Measurements from ENCODE around the gene OCIAD1. TPM values are rescaled to one million over a fixed set of nuclear protein-coding genes. Genes with fewer than 3 reads are reported as not detected.

The OCIAD1 gene
- total RNA-seq, 2 donors from 2014 or later, result 148 to 152 TPM

DNA sequence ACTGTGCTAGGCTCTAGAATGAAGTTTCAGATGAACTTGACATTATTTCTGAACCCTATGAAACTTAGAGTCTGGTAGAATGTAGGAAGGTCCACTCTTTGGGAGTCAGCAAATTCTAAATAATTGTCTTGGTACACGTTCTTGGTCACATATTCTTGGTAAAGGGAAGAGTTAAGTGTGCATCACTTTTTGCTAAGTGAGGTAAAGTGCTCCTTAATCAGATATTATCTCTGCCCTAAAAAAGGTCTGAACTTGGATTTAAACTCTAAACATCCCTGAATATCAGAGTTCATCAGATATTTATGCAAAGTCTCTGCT, 68.5 kb downstream of the OCIAD1 start:
- H3K4me1 ChIP-seq (ENCODE audit: control insufficient read depth, insufficient read depth, low read length), result no peaks in the 10 kb centered on the region
- H3K4me3 ChIP-seq (ENCODE audit: low read length), result no peak overlapping the region
- Mint-ChIP-seq H3K4me1 (no peaks in the 10 kb centered on the region), H3K4me3 (no peak overlapping the region), H3K9me3 (no peaks in the 10 kb centered on the region), H3K27me3 (ENCODE audit: insufficient read depth) (no peaks in the 10 kb centered on the region), H3K27ac (no peak overlapping the region), H3K36me3 (ENCODE audit: low read depth) (peaks cover 60% of the 10 kb centered on the region)
- H3K27ac ChIP-seq (ENCODE audit: low read depth, low read length), result no peak overlapping the region
- TF ChIP-seq, protein P1, sequence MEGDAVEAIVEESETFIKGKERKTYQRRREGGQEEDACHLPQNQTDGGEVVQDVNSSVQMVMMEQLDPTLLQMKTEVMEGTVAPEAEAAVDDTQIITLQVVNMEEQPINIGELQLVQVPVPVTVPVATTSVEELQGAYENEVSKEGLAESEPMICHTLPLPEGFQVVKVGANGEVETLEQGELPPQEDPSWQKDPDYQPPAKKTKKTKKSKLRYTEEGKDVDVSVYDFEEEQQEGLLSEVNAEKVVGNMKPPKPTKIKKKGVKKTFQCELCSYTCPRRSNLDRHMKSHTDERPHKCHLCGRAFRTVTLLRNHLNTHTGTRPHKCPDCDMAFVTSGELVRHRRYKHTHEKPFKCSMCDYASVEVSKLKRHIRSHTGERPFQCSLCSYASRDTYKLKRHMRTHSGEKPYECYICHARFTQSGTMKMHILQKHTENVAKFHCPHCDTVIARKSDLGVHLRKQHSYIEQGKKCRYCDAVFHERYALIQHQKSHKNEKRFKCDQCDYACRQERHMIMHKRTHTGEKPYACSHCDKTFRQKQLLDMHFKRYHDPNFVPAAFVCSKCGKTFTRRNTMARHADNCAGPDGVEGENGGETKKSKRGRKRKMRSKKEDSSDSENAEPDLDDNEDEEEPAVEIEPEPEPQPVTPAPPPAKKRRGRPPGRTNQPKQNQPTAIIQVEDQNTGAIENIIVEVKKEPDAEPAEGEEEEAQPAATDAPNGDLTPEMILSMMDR (conservative IDR thresholded peaks at IDR 0.05), result no peak
- H3K36me3 ChIP-seq (ENCODE audit: control insufficient read depth, insufficient read depth, low read length), result peaks cover 23% of the 10 kb centered on the region
- H3K9me3 ChIP-seq (ENCODE audit: control insufficient read depth, low read length), result no peaks in the 10 kb centered on the region
- no peak for DNase-seq
- H3K27me3 ChIP-seq (ENCODE audit: control insufficient read depth, insufficient read depth, low read length, poor library complexity, severe bottlenecking), result no peaks in the 10 kb centered on the region
- WGBS, 2 experiments (ENCODE audit: insufficient coverage in 1 of 2, insufficient read length in 1 of 2), result 94% methylated on average over 1 of the region's 1 CpG; no CpG with 5 or more reads in 1 of the 2 experiments
- H3K9ac ChIP-seq (ENCODE audit: extremely low read depth, low read length, poor library complexity, severe bottlenecking), result no peak overlapping the region

DNA sequence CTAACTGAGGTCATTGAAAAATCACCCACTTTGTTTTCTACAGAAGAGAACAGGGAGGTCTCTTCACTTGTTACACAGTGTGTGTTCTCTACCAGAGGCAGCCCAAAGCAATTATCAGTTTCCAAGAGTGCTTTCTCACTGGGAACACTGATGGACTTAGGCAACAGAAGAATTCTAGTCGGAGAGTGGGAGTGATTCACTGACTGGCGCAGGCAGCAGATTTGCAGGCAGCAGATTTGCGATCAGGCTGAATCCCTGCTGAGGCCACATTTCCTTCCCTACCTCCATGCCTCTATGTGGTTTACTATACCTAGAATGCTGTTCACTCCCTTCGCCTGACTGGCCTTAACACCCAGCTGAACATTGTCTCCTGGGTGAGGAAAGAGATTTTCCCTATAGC, 69.1 kb downstream of the OCIAD1 start:
- TF ChIP-seq, protein P1 (conservative IDR thresholded peaks at IDR 0.05), result no peak
- peaks cover 57% of the 10 kb centered on the region for H3K36me3 Mint-ChIP-seq (ENCODE audit: low read depth)

DNA sequence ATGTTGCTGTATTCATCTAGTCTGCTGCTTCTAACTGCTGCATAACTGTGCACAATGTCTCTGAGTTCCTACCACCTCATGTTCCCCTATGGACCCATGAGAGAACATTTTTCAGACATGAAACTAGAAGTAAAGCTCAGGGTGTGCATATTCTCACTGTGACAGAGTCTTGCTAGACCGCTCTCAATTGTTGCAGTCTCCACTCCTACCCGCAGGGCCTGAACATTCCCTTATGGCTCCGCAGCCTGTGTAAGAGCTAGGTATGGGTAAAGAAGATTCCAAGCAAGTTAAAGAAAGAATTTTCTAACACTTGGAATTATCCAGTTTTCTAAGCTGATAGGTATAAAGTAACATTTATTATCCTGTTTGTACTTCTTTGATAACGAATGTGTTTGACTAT, 70.3 kb downstream of the OCIAD1 start:
- no peak overlapping the region for H3K4me3 ChIP-seq (ENCODE audit: low read length)
- DNase-seq, result no peak
- H3K4me3 Mint-ChIP-seq, result no peak overlapping the region
- H3K36me3 ChIP-seq (ENCODE audit: control insufficient read depth, insufficient read depth, low read length), result peaks cover 23% of the 10 kb centered on the region
- H3K4me1 ChIP-seq (ENCODE audit: control insufficient read depth, insufficient read depth, low read length), result no peaks in the 10 kb centered on the region
- peaks cover 13% of the 10 kb centered on the region for H3K4me1 Mint-ChIP-seq
- peaks cover 9% of the 10 kb centered on the region for H3K27me3 Mint-ChIP-seq (ENCODE audit: insufficient read depth)
- no peaks in the 10 kb centered on the region for H3K9me3 Mint-ChIP-seq
- TF ChIP-seq, protein P1 (conservative IDR thresholded peaks at IDR 0.05), result no peak
- no peak overlapping the region for H3K27ac Mint-ChIP-seq
- H3K36me3 Mint-ChIP-seq (ENCODE audit: low read depth), result peaks cover 47% of the 10 kb centered on the region
- 95% methylated on average over 3 of the region's 4 CpGs; no CpG with 5 or more reads in 1 of the 2 experiments for WGBS, 2 experiments (ENCODE audit: insufficient coverage in 1 of 2, insufficient read length in 1 of 2)
- H3K9me3 ChIP-seq (ENCODE audit: control insufficient read depth, low read length), result no peaks in the 10 kb centered on the region
- peaks cover 5% of the 10 kb centered on the region for H3K27me3 ChIP-seq (ENCODE audit: control insufficient read depth, insufficient read depth, low read length, poor library complexity, severe bottlenecking)
- no peak overlapping the region for H3K27ac ChIP-seq (ENCODE audit: low read depth, low read length)
- H3K9ac ChIP-seq (ENCODE audit: extremely low read depth, low read length, poor library complexity, severe bottlenecking), result no peak overlapping the region

More for the DNA sequence above, 69.1 kb downstream of the OCIAD1 start:
- DNase-seq, result no peak
- Histone ChIP-seq H3K4me1 (ENCODE audit: control insufficient read depth, insufficient read depth, low read length) (no peaks in the 10 kb centered on the region), H3K27ac (ENCODE audit: low read depth, low read length) (no peak overlapping the region), H3K27me3 (ENCODE audit: control insufficient read depth, insufficient read depth, low read length, poor library complexity, severe bottlenecking) (no peaks in the 10 kb centered on the region), H3K9me3 (ENCODE audit: control insufficient read depth, low read length) (no peaks in the 10 kb centered on the region), H3K36me3 (ENCODE audit: control insufficient read depth, insufficient read depth, low read length) (peaks cover 23% of the 10 kb centered on the region), H3K9ac (ENCODE audit: extremely low read depth, low read length, poor library complexity, severe bottlenecking) (no peak overlapping the region), H3K4me3 (ENCODE audit: low read length) (no peak overlapping the region)
- 94 to 95% methylated on average over 3 to 4 of the region's 4 CpGs for WGBS, 2 experiments (ENCODE audit: insufficient coverage in 1 of 2, insufficient read length in 1 of 2)
- Mint-ChIP-seq H3K9me3 (no peaks in the 10 kb centered on the region), H3K27me3 (ENCODE audit: insufficient read depth) (peaks cover 1% of the 10 kb centered on the region), H3K4me3 (no peak overlapping the region), H3K27ac (no peak overlapping the region), H3K4me1 (peaks cover 3% of the 10 kb centered on the region)
